HG03103 (cell line): ENCODE results near the gene ADAMTS18.

ENCODE experiments used
- ATAC-seq: cut with Tn5 transposase; IDR thresholded peaks from one replicate; pipeline ENCODE4 v1.9.1; 2021; ENCODE audit warnings: low read depth; ENCODE audit not compliant: unreplicated experiment

The ADAMTS18 gene

GRCh38 chr16:77399066-77399465, 35.8 kb downstream of the ADAMTS18 start:
- no peak for ATAC-seq

GRCh38 chr16:77398495-77398894, 36.3 kb downstream of the ADAMTS18 start:
- no peak for ATAC-seq

GRCh38 chr16:77396461-77396860, 38.4 kb downstream of the ADAMTS18 start:
- no peak for ATAC-seq

- ATAC-seq: no peak
These were observed 40.1 kb downstream of the ADAMTS18 start for GRCh38 chr16:77394699-77395098.

- ATAC-seq: no peak
These were observed 40.9 kb downstream of the ADAMTS18 start for GRCh38 chr16:77393955-77394354.

- ATAC-seq: no peak
These were observed 47.0 kb downstream of the ADAMTS18 start for GRCh38 chr16:77387815-77388209.

- no peak for ATAC-seq
These were observed 47.7 kb downstream of the ADAMTS18 start for GRCh38 chr16:77386831-77387814.

GRCh38 chr16:77385481-77385880, 49.4 kb downstream of the ADAMTS18 start:
- ATAC-seq: no peak

- no peak for ATAC-seq
These were observed 51.1 kb downstream of the ADAMTS18 start for GRCh38 chr16:77383606-77384187.

GRCh38 chr16:77376358-77376757, 58.5 kb downstream of the ADAMTS18 start:
- ATAC-seq: no peak

GRCh38 chr16:77375396-77375795, 59.4 kb downstream of the ADAMTS18 start:
- no peak for ATAC-seq

- no peak for ATAC-seq
These were observed 60.5 kb downstream of the ADAMTS18 start for GRCh38 chr16:77374384-77374783.

GRCh38 chr16:77373726-77374125, 61.1 kb downstream of the ADAMTS18 start:
- no peak for ATAC-seq

- ATAC-seq: no peak
These were observed 70.1 kb downstream of the ADAMTS18 start for GRCh38 chr16:77364770-77365169.

- ATAC-seq: no peak
These were observed 75.8 kb downstream of the ADAMTS18 start for GRCh38 chr16:77359065-77359502.

- ATAC-seq: no peak
These were observed 81.1 kb downstream of the ADAMTS18 start for GRCh38 chr16:77353587-77354263.

- no peak for ATAC-seq
These were observed 90.5 kb downstream of the ADAMTS18 start for GRCh38 chr16:77344341-77344740.

GRCh38 chr16:77336637-77337036, 98.2 kb downstream of the ADAMTS18 start:
- no peak for ATAC-seq

GRCh38 chr16:77335652-77336234, 99.1 kb downstream of the ADAMTS18 start:
- no peak for ATAC-seq

GRCh38 chr16:77332792-77333191, 102.0 kb downstream of the ADAMTS18 start:
- ATAC-seq: no peak
